HG03045 (cell line): Measurements from ENCODE around the gene ATAD2B.

ENCODE experiments used
- ATAC-seq: cut with Tn5 transposase; IDR thresholded peaks from one replicate; pipeline ENCODE4 v1.9.1; 2021; ENCODE audit warnings: mild to moderate bottlenecking, moderate library complexity; ENCODE audit not compliant: unreplicated experiment

ATAD2B gene

DNA sequence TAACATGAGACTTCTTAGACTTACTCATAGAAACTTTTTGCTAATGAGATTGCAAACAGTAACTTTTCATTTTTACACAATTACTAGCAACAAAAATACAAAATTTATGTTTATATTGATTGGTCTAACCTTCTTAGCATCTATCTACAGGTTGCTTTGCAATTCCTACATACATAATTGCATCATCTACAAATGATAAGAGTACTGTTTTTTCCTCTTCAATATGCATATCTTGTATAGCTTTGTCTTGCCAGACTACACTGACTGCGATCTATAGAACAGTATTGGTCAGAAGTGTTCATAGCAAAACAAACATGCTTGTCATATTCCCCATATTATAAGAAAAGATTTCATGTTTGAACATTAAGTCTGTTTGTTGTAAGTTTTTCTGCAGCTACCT, 87.9 kb downstream of the ATAD2B start:
- ATAC-seq: no peak

DNA sequence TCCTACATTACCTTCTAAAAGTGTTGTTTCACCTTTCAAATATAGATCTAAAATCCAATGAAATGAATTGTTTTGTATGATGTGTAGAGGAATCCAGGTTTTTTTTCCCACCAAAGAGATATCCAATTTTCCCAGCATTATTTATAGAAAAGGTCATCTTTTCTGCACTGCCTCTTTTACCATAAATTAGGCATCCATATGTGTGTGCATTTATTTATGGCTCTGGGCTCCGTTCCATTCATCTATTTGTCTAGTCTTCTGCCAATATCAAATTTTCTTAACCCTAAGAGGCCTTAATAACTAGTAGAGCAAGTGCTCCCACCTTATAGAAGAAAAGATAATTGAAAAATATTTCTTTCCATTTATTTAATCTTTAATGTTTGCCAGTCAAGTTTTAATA, 88.3 kb downstream of the ATAD2B start:
- ATAC-seq: no peak

DNA sequence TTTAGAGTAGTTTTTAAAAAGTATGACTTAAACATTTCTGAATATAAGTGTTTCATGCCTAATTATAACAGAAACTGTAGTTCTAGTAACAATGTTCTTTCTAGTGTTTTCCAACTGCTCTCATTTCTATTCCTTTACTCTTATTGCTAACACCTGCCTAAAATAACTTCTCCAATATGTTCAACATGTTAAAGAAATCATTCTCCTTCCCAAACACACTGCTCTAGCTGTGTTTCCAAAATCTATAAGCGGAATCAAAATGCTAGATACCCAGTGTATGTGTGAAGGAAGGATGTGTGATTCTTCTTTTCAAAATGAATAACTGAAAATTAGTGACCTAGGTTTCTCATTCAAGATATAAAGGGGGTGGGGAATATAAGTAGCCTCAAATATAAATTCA, 89.1 kb downstream of the ATAD2B start:
- no peak for ATAC-seq

DNA sequence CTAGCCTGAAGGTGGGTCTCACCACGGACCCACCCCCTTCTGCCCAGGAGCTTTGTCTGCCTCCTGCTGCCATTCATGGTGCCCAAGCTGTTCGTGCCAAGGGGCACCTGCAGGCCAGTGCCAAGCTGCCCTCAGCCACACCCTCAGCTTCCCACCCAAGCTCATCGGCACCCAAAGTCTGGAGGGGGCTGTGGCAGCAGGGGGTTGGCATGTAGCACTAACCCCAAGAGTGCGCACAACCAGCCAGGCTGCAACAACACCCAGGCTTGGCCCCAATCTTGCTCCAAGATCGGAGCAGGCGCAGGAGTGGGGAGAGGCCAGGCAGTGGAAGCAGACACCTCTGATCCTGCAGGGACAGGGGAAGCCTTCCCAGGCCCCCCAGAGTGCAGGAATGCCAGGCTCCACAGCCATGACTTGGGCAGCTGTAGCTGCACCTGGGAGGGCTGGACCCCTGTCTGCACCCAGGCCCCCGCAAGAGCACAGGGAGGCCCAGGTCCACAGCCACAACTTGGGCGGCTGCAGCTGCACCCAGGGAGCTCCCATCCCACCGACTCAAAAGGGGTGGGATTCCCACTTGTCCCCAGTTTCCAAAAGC, 89.9 kb downstream of the ATAD2B start:
- no peak for ATAC-seq

DNA sequence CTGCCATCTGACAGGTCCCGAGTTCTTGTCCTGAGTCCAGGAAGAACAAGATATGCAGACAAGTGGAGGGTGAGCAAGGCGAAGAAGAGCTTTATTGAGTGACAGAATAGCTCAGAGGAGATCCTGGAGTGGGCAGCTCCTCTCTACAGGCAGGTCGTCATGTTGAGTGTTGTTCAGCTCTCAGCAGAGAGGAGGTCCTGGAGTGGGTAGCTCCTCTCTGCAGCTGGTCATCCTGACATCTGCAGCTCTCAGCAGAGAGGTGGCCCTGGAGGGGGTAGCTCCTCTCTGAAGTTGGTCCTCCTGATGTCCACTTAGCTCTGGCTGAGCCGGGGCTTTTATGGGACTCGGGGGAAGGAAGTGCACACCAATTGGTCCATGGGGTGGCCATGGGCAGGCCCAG, 90.4 kb downstream of the ATAD2B start:
- ATAC-seq: no peak

DNA sequence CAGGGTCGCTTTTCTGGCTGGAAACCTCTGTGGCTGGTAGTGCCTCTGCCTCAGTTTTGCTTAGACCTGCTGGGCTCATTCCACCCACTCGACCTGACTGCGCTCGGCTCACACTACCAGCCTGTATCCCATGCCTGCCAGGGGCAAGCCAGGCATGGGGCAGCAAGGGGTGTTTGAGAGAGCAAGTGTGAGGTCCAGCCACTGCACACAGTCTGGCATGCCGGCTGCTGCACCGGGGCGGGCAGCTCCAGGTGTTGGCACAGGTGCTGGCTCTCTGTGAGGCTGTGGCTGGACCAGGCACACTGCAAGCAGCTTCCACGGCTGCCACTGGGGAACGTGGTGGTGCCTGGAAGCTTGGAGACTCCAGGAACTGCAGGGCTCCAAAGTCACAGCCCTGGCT, 90.9 kb downstream of the ATAD2B start:
- ATAC-seq: no peak

DNA sequence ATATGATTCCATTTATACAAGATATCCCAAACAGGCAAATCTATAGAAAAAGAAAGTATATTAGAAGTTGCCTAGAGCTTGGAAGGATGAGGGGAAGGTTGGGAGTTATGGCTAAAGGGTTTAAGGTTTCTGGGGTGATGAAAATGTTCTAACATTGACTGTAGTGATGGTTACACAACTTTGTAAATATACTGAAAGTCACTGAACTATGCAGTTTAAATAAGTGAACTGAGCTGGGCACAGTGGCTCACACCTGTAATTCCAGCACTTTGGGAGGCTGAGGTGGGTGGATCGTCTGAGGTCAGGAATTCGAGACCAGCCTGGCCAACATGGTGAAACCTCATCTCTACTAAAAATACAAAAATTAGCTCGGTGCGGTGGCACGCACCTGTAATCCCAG, 91.5 kb downstream of the ATAD2B start:
- ATAC-seq: no peak

DNA sequence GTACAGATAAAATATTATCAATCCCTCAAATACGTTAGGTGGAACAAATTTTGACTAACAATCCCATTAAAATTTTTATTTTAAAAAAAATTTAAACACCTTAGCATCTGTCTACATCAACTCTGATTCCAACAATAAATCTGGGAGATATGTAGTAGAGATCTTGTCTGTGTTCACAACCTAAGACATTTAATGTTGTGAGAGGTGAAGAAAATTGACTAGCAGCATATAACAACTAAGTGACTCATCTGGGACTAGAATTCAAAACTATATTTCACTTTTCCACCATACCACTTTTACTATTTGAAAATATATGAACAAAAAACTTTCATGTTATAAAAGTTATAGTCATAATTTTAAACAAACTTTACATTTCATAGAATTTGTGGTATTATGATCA, 97.9 kb downstream of the ATAD2B start:
- ATAC-seq: no peak

DNA sequence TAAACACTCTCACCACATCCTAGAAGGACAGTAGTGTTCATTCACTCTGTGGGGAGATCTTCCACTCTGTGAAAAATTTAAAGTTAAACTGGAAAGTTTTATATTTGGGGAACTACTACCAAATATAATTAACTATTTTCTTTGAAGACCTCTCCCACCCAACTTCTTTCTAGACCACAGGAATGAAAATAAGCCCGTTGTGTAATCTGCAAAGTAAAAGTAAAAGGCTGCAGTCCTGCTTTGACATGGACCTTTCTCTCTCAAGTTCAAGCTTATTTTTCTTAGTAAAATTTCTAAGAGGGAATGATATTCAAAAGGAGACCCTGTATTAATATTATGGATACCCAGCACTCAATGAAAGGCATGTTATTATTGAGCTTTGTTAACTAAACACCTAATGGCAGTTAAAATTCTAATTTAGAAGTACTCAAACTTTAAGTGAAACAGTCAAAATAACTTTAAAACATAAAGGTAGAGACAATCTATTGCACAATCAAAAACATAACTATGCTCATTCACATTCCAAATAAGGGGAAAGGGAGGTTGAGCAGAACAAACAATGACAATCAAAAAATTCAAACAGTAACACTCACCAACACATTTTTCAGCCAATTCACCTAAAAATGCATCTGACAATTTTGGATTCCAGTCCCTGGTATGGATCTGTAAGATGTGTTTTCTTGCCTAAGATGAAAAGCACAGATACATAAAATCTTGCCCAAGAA, 98.5 kb downstream of the ATAD2B start:
- no peak for ATAC-seq

DNA sequence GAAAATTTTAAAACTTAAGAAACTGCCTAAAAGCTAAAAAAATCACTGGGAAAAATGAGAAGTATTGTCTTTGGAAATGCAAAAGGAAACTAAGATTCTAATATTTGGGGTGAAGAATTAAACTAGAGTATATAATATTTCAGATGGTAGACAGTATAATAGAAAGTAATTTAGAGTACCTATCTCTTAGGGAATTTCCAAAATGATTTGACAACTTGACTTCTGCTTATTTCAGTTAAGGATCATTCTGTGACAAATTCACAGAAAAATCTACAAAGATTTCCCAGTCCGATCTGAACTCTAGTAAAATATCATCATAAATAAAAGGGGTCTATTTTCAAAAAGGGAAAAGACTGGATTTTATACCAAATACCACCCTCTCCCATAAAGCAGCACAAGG, 99.6 kb downstream of the ATAD2B start:
- no peak for ATAC-seq

DNA sequence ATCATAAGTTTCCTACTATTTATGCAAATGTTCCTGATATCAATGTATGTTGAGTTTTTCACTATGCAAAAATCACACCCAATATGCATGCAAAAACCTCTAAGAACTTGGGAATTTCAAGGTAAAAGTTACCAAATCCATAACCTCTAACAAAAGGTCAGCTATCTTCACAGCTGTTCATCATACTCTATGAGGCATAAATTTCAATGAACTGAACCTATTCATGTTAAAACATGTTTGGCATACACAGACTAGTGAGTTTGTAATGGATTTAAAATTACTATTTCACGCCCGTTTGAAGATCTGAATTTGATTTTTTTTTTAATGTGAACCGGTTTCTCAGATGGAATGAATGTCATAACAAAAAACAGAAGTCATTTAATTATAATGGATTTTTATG, 100.2 kb downstream of the ATAD2B start:
- no peak for ATAC-seq

DNA sequence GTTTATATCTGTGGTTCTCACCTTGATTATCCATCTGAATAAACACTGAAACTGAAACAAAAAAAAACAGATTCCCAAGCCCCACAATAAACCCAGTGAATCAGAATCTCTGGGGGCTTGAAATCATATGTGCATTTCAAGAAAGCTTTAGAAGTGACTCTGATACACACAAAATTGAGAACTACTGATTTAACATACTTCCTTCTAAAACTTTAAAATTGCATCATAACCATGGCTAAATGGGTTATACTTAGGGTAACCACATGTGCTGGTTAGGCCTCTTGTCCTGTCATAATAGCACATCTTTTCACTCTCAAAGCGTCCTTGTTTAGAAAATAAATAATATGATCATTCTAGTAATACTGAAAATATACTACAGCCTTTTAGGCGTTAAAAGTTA, 100.9 kb downstream of the ATAD2B start:
- no peak for ATAC-seq

DNA sequence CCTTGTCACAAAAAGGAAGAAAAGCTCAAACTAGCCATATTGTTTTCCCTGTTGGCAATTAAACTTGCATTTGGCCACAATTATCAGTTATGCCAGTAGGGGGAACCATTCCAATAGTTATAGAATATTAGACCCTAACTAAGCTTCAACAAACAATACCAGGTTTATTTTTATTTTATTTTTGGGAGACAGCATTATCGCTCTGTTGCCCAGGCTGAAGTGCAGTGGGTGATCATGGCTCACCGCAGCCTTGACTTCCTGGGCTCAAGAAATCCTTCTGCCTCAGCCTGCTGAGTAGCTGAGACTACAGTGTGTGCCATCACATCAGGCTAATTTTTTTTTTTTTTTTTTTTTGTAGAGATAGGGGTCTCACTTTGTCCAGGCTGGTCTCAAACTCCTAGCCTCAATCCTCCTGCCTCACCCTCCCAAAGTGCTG, 102.1 kb downstream of the ATAD2B start:
- ATAC-seq: no peak

DNA sequence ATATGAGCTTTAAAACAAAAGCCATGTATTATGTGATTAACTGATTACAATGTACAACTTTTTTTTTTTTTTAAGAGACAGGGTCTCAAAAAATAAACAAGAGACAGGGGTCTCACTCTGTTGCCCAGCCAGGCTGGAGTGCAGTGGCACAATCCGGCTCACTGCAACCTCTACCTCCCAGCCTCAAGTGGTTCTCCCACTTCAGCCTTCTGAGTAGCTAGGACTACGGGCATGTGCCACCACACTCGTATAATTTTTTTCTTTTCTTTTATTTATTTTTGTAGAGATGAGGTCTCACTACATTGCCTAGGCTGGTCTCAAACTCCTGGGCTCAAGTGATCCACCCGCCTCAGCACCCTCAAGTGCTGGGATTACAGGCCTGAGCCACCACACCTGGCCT, 103.1 kb downstream of the ATAD2B start:
- no peak for ATAC-seq

DNA sequence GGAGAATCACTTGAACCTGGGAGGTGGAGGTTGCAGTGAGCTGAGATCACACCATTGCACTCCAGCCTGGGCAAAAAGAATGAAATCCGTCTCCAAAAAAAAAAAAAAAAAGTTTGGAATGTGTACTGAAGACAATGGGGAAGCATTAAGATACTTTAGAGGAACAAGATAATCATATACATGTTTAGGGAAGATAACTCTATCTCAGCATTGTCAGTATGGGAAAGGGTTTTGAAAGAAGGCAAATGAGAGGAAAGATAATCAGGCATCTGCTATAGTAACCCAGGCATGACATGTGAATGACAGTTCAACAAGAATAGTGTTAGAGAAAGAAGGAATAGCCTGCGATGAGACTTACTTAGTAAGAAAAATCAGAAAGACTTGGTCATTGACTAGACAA, 112.0 kb downstream of the ATAD2B start:
- no peak for ATAC-seq

DNA sequence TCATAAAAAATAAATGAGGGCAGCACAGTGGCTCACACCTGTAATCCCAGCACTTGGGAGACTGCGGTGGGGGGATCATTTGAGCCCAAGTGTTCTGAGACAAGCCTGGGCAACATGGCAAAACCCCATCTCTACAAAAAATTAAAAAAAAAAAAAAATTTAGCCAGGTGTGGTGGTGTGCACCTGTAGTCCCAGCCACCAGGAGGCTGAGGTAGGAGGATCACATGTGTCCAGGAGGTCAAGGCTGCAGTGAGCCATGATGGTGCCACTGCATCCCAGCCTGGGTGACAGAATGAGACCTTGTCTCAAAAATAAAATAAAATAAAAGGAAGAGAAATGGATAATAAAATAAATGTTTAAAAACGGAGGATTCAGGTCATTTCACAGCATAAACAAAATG, 113.5 kb downstream of the ATAD2B start:
- no peak for ATAC-seq

DNA sequence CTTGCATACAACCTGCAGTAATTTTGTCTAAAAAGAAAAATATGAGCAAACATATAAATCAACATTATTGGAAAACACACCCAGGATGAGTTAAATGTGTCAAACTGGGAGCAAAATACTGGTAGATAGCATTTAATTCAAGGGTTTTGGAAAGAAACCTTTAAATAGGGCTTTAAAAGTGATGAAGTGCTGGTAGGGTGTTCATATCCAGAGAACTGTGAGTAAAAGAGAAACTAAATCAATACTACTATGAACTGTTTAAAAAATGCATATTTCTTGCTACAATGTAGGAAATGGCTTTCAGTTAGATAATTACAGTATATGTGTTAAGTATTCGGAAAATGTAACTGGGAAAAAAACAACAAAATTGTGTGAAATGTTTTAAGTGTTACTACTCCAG, 117.8 kb downstream of the ATAD2B start:
- ATAC-seq: no peak

DNA sequence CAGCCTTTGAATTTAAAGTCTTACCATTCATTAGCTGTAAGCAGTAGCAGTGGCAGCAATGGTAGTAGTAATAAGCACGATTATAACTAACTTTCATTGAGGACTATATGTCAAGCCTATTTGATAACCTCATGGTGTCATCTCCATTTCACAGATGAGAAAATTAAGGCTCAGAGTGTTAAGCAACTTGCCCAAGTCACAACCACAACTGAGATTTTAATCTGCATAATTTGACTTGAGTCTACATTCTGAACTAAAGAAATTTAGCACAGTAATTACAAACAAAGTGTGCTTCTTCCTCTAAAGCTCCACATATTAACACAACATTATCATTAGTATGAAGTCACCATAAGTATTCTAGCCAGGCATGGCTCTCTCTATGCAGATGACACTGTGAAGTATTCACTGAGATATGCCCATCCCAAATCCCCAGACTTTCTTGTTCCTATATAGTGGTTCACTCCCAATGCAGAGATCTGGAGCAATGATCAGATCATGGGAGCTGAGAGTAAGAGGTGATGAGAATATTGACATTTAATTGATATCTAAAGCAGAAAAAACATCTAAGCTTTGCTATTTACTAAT, 120.2 kb downstream of the ATAD2B start:
- no peak for ATAC-seq

DNA sequence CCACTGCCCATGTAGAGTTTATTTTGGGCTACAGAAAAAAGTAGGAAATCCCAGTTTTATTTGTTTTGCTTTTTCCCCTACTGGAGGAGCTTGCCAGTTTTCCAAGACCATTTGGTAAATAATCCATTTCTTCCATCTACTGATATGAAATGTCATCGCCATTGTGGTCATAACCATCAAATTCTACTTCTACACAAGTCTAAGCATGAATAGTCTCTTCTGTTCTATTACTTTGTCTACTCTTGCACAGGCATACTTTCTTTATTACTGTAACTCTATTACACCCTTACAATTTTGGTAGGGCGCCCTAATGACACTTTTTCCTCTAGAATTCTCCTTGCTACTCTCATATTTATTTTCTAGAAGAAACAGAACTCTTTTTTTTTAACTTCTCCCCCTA, 120.7 kb downstream of the ATAD2B start:
- ATAC-seq: no peak

DNA sequence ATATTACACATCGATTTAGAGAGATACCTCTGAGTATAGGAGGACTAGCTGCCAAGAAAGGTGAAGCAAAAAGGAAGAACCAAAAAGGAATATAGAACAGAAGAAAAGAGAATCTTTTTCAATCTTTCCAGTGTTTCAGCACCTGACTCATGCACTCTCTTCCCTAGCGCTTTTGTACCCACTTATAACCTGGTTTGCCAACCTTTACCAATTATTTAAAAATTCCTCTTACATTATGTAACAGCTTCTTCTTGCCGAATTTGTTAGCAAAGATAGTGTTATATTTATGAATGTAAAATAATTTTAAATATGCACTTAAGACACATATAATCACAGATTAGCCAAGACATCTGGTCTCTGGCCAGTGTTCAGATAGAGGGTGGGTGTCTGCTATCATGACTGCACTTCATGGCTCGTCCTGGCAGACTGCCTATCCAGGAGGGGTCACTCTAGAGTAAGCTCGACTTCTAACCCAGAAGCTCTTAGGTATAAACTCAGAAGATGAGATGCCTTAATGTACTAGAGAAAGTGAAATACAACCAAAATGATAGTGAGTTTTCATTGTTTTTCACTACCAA, 122.9 kb downstream of the ATAD2B start:
- no peak for ATAC-seq

DNA sequence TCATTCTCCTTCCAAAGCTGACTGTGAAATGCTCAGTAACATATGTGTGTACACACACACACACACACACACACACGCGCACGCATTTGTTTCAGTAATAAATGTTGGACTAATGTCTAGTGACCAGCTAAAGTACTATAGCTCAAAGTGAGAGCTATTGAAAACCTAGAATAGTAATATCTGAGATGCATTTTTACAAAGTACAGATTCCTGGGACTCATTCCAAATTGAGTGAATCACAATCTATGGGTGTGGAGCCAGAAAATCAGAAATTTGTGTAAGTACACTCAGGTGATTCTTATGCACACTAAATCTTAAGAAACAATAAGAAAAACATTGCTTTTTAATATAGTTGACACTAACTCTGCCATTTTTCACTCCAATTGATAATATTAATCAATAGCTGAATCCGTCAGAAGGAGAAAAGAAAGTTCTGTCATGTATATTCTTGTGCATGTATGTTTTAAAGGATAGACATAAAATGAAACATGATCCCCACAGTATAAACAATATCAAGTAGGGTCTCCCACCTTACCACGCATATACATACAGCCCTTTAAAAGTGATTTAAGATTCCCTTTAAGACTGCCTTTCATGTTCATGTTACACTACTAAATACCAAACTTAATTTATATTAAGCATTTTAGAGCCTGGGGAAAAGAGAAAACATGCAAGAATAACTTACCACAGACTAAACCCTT, 123.5 kb downstream of the ATAD2B start:
- ATAC-seq: no peak

DNA sequence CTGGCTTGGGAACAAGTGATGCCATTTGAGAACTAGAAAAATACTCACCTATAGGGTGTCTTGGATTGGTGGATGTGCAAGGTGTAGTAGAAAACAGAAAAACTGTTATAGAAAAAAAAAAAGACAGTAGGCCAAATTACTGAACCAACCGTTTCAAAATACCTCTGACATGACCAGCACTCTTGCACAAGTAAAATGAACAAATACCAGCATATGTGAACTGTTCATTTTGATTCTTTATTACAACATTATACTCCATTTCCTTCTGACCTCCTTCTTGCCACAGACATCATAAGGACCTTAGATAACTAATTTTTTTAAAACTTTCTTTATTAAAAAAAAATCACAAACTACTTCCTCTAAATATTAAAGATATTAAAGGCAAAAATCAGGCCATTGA, 125.5 kb downstream of the ATAD2B start:
- ATAC-seq: no peak
